HCT116 (cell line): ENCODE results near the gene SORCS2. TPM values are rescaled to one million over a fixed set of nuclear protein-coding genes. Genes with fewer than 3 reads are reported as not detected.

Source experiments
- ATAC-seq: fragments of 200-7000 bp; cut with Tn5 transposase; 2 replicates; pipeline ENCODE4 v1.9.1; 2020; ENCODE audit warnings: mild to moderate bottlenecking, moderate library complexity
- BruUV-seq: library from RNA; stranded (reverse); fragments of 400-500 nt; replicated peaks from 2 replicates; lab custom pipeline; 2021; lab: Mats Ljungman, UMichigan
- CTCF ChIA-PET: fragments of 300-600 bp; sonication (Branson Sonifier 250); formaldehyde crosslinking; loops from one replicate; lab custom pipeline; 2021; ENCODE audit warnings: antibody characterized with exemption; lab: Charles Lee
- POLR2A ChIA-PET: fragments of 300-600, 350-600 bp; sonication (Branson Sonifier 250); formaldehyde crosslinking; loops from one replicate; lab custom pipeline; 2021; ENCODE audit warnings: antibody characterized with exemption; lab: Charles Lee
- RAD21 ChIA-PET, 2 experiments: fragments of 300-600 bp; sonication (Branson Sonifier 250); formaldehyde crosslinking; loops; one replicate each; lab custom pipeline; 2023; ENCODE audit warnings: low total read pairs in 2 of 2; ENCODE audit not compliant: uncharacterized antibody in 2 of 2, unreplicated experiment in 2 of 2, low non-redundant PET in 1 of 2; lab: Charles Lee
- DNase-seq: peaks from one replicate; pipeline ENCODE4 v3.0.0-alpha.2; 2010; ENCODE audit warnings: low read depth, low spot score
- H2AFZ ChIP-seq: fragments of 200-600 bp; shearing (Covaris generic), sonication (generic); 2 replicates; pipeline ENCODE4 v1.6.1; 2017; ENCODE audit warnings: low read depth, mixed run types, mixed read lengths, antibody characterized with exemption, low read length; ENCODE audit not compliant: poor library complexity, severe bottlenecking
- H3K27ac ChIP-seq: 2 replicates; pipeline ENCODE4 v1.5.1; 2012; ENCODE audit warnings: low read depth, low read length
- H3K27me3 ChIP-seq: fragments of 200-600 bp; sonication (generic); 2 replicates; pipeline ENCODE4 v1.6.1; 2016; ENCODE audit warnings: mixed run types, low read length, mixed read lengths; ENCODE audit not compliant: insufficient read depth
- H3K36me3 ChIP-seq, 2 experiments: fragments of 200-500 bp in 1 of 2; fragments of 200-600 bp in 1 of 2; sonication (Bioruptor generic) in 1 of 2; sonication (generic) in 1 of 2; 2 replicates each; pipeline versions ENCODE4 v1.5.1 to v1.6.1; 2014 to 2016; ENCODE audit warnings: low read length in 2 of 2, inconsistent platforms in 1 of 2, mixed read lengths in 1 of 2, mixed run types in 1 of 2; ENCODE audit not compliant: insufficient read depth in 2 of 2, control insufficient read depth in 1 of 2
- H3K4me1 ChIP-seq, 2 experiments: fragments of 200-600 bp in 1 of 2; sonication (generic) in 1 of 2; 2 replicates each; pipeline versions ENCODE4 v1.5.1 to v1.6.1; 2012 to 2017; ENCODE audit warnings: low read length in 2 of 2, inconsistent platforms in 1 of 2, mild to moderate bottlenecking in 1 of 2, mixed read lengths in 1 of 2, mixed run types in 1 of 2, moderate library complexity in 1 of 2; ENCODE audit not compliant: insufficient read depth in 2 of 2, control insufficient read depth in 1 of 2
- H3K4me2 ChIP-seq: fragments of 200-600 bp; sonication (generic); 2 replicates; pipeline ENCODE4 v1.6.1; 2017; ENCODE audit warnings: mixed run types, low read length, mixed read lengths
- H3K4me3 ChIP-seq, 2 experiments: fragments of 200-600 bp in 1 of 2; sonication (generic) in 1 of 2; replicated peaks in 1 of 2; 2 replicates each; pipeline ENCODE4 v1.5.1; 2011 to 2016; ENCODE audit warnings: low read length in 2 of 2, control low read depth in 1 of 2, low read depth in 1 of 2, mild to moderate bottlenecking in 1 of 2, mixed read lengths in 1 of 2, mixed run types in 1 of 2
- H3K79me2 ChIP-seq: fragments of 200-600 bp; sonication (generic); 2 replicates; pipeline ENCODE4 v1.6.1; 2017; ENCODE audit warnings: mild to moderate bottlenecking, mixed run types, low read length, moderate library complexity, mixed read lengths; ENCODE audit not compliant: insufficient read depth
- H3K9ac ChIP-seq: fragments of 200-600 bp; sonication (generic); 2 replicates; pipeline ENCODE4 v1.6.1; 2016; ENCODE audit warnings: low read length, mixed read lengths
- H3K9me2 ChIP-seq: fragments of 200-600 bp; sonication (generic), shearing (Covaris generic); 2 replicates; pipeline ENCODE4 v1.6.1; 2017; ENCODE audit warnings: mixed run types, mild to moderate bottlenecking, moderate library complexity; ENCODE audit not compliant: insufficient read depth
- H3K9me3 ChIP-seq, 2 experiments: fragments of 200-500 bp in 1 of 2; fragments of 200-600 bp in 1 of 2; sonication (Bioruptor generic) in 1 of 2; sonication (generic) in 1 of 2; 2 replicates each; pipeline ENCODE4 v1.6.1; 2014 to 2017; ENCODE audit warnings: low read length in 2 of 2, mixed read lengths in 2 of 2, inconsistent platforms in 1 of 2, low read depth in 1 of 2, mild to moderate bottlenecking in 1 of 2, mixed run types in 1 of 2, moderate library complexity in 1 of 2; ENCODE audit not compliant: control insufficient read depth in 1 of 2, insufficient read depth in 1 of 2
- H4K20me1 ChIP-seq: fragments of 200-600 bp; sonication (generic), shearing (Covaris generic); 2 replicates; pipeline ENCODE4 v1.6.1; 2017; ENCODE audit warnings: mixed run types, mild to moderate bottlenecking, moderate library complexity; ENCODE audit not compliant: insufficient read depth
- CEBPB ChIP-seq: IDR thresholded peaks from 2 replicates; pipeline ENCODE4 v1.6.1; 2012; ENCODE audit warnings: low read depth
- EGR1 ChIP-seq: IDR thresholded peaks from 2 replicates; pipeline ENCODE4 v1.6.1; 2012; ENCODE audit warnings: low read depth
- ELF1 ChIP-seq: IDR thresholded peaks from 2 replicates; pipeline ENCODE4 v1.6.1; 2012; ENCODE audit warnings: low read depth, borderline replicate concordance
- FOSL1 ChIP-seq: IDR thresholded peaks from 2 replicates; pipeline ENCODE4 v1.6.1; 2012; ENCODE audit warnings: low read depth
- RAD21 ChIP-seq: IDR thresholded peaks from 2 replicates; pipeline ENCODE4 v1.6.1; 2012; ENCODE audit warnings: low read depth, mild to moderate bottlenecking
- REST ChIP-seq: IDR thresholded peaks from 2 replicates; pipeline ENCODE4 v1.6.1; 2012; ENCODE audit warnings: low read depth
- SP1 ChIP-seq: IDR thresholded peaks from 2 replicates; pipeline ENCODE4 v1.6.1; 2012; ENCODE audit warnings: low read depth
- ZBTB33 ChIP-seq: IDR thresholded peaks from 2 replicates; pipeline ENCODE4 v1.6.1; 2011; ENCODE audit warnings: mild to moderate bottlenecking, low read length, moderate library complexity; ENCODE audit not compliant: insufficient replicate concordance; ENCODE audit errors: extremely low read depth
- ZFX ChIP-seq: fragments of 450-650 bp; IDR thresholded peaks from 2 replicates; pipeline ENCODE4 v1.6.1; 2017
- ZNF274 ChIP-seq: fragments of 200-500 bp; sonication (Bioruptor generic); IDR thresholded peaks from 2 replicates; pipeline ENCODE4 v1.6.1; 2014; ENCODE audit warnings: mild to moderate bottlenecking, low read depth, low read length, inconsistent platforms
- intact Hi-C: fragments of 100-400 bp; cut with micrococcal nuclease; formaldehyde crosslinking; loops from 2 replicates; pipeline ENCODE4 v1.10.0; 2022
- total RNA-seq: library from RNA; stranded (reverse); gene quantifications from one replicate; pipeline ENCODE4 v1.2.1, GENCODE V29; 2021; ENCODE audit not compliant: unreplicated experiment

The SORCS2 gene
- total RNA-seq, 1 experiment from 2014 or later, result 0.37 TPM

- Histone ChIP-seq H3K36me3 (no peaks in the 10 kb centered on the region), H3K9ac (no peak overlapping the region), H3K4me2 (no peak overlapping the region), H4K20me1 (no peaks in the 10 kb centered on the region), H3K9me2 (no peaks in the 10 kb centered on the region), H3K27me3 (no peaks in the 10 kb centered on the region), H2AFZ (no peak overlapping the region), H3K4me1 (peaks cover 0 to 3% of the 10 kb centered on the region in 2 experiments; a peak in 1 of 4 replicates), H3K27ac (no peak overlapping the region), H3K9me3 (no peaks in the 10 kb centered on the region; a peak in 1 of 4 replicates), H3K4me3 (no peak overlapping the region), H3K79me2 (no peaks in the 10 kb centered on the region)
- intact Hi-C loops, result no loop called here
- ChIA-PET CTCF (no interaction called here), RAD21 (no interaction called here), POLR2A (no interaction called here)
- TF ChIP-seq ZBTB33, result no peak
- no peak for TF ChIP-seq ZNF274
- no peak for TF ChIP-seq REST
- no peak for TF ChIP-seq ZFX
- no peak for TF ChIP-seq FOSL1
- no peak for TF ChIP-seq EGR1
- no peak for TF ChIP-seq RAD21
- TF ChIP-seq CEBPB, result no peak
- no peak for TF ChIP-seq SP1
- no peak for TF ChIP-seq ELF1
- DNase-seq (no peak), ATAC-seq (no peak)
- BruUV-seq, result no TSS peak
Measured at GRCh38 chr4:7723625-7724024, 531.3 kb downstream of the SORCS2 start.
